Chondrocyte (in vitro differentiated cells): ENCODE measurements around the gene TPPP3. TPM values are rescaled to one million over a fixed set of nuclear protein-coding genes. Genes with fewer than 3 reads are reported as not detected.
"Not testable (repeated sequence)": the region's sequence is repeated elsewhere in the genome, so short reads cannot be mapped to it uniquely, and the experiment has no call there.

Source experiments
- DNase-seq: peaks from one replicate; pipeline ENCODE4 v3.0.0; 2021; ENCODE audit warnings: mixed read lengths, low spot score
- H3K27ac Mint-ChIP-seq: one replicate; pipeline ENCODE4 v1.8.0; 2021; ENCODE audit warnings: mild to moderate bottlenecking, moderate library complexity, mixed read lengths; ENCODE audit not compliant: unreplicated experiment
- H3K27me3 Mint-ChIP-seq: 2 replicates; pipeline ENCODE4 v1.8.0; 2021; ENCODE audit warnings: low read depth, mixed read lengths
- H3K36me3 Mint-ChIP-seq: 2 replicates; pipeline ENCODE4 v1.8.0; 2021; ENCODE audit warnings: low read depth, mixed read lengths
- H3K4me1 Mint-ChIP-seq: 2 replicates; pipeline ENCODE4 v1.8.0; 2021; ENCODE audit warnings: low read depth, mild to moderate bottlenecking, mixed read lengths
- H3K4me3 Mint-ChIP-seq: one replicate; pipeline ENCODE4 v1.8.0; 2021; ENCODE audit warnings: mild to moderate bottlenecking, moderate library complexity, mixed read lengths; ENCODE audit not compliant: unreplicated experiment
- H3K9me3 Mint-ChIP-seq: 2 replicates; pipeline ENCODE4 v1.8.0; 2021; ENCODE audit warnings: low read depth, mixed read lengths
- CTCF ChIP-seq: fragments of 200-600 bp; sonication (generic); IDR thresholded peaks from 2 replicates; pipeline ENCODE4 v1.5.0; 2021; ENCODE audit warnings: antibody characterized with exemption, mild to moderate bottlenecking, moderate library complexity
- total RNA-seq: library from RNA; stranded (reverse); gene quantifications from 3 replicates; pipeline ENCODE4 v1.2.1, GENCODE V29; 2021

TPPP3 gene
- total RNA-seq, 1 donor from 2014 or later, result 2.7 TPM

GRCh38 chr16:67370661-67371060, 22.6 kb downstream of the TPPP3 start:
- Mint-ChIP-seq H3K4me1 (no peaks in the 10 kb centered on the region), H3K4me3 (no peak overlapping the region), H3K36me3 (no peaks in the 10 kb centered on the region), H3K27me3 (peaks cover 8% of the 10 kb centered on the region), H3K9me3 (no peaks in the 10 kb centered on the region), H3K27ac (no peak overlapping the region)
- no peak for TF ChIP-seq CTCF
- no peak for DNase-seq

- peaks cover 26% of the 10 kb centered on the region for H3K27me3 Mint-ChIP-seq
- H3K9me3 Mint-ChIP-seq, result no peaks in the 10 kb centered on the region
- no peak for DNase-seq
- H3K4me3 Mint-ChIP-seq, result no peak overlapping the region
- H3K36me3 Mint-ChIP-seq, result no peaks in the 10 kb centered on the region
- H3K4me1 Mint-ChIP-seq, result no peaks in the 10 kb centered on the region
- H3K27ac Mint-ChIP-seq, result no peak overlapping the region
- no peak for TF ChIP-seq CTCF
These were observed 28.6 kb downstream of the TPPP3 start for GRCh38 chr16:67364600-67365235.

GRCh38 chr16:67361038-67361437, 32.3 kb downstream of the TPPP3 start:
- Mint-ChIP-seq H3K27me3 (peaks cover 38% of the 10 kb centered on the region), H3K4me1 (no peaks in the 10 kb centered on the region), H3K9me3 (no peaks in the 10 kb centered on the region), H3K36me3 (no peaks in the 10 kb centered on the region), H3K27ac (no peak overlapping the region), H3K4me3 (no peak overlapping the region)
- DNase-seq, result no peak
- TF ChIP-seq CTCF, result no peak

GRCh38 chr16:67359540-67360269, 33.6 kb downstream of the TPPP3 start:
- not testable (repeated sequence) for H3K27ac Mint-ChIP-seq, H3K4me1 Mint-ChIP-seq, H3K36me3 Mint-ChIP-seq, H3K4me3 Mint-ChIP-seq, H3K9me3 Mint-ChIP-seq, DNase-seq
- H3K27me3 Mint-ChIP-seq, result peaks cover 39% of the 10 kb centered on the region

- Mint-ChIP-seq H3K27ac (no peak overlapping the region), H3K4me1 (no peaks in the 10 kb centered on the region), H3K27me3 (peaks cover 34% of the 10 kb centered on the region), H3K4me3 (no peak overlapping the region), H3K36me3 (peaks cover 3% of the 10 kb centered on the region), H3K9me3 (peaks cover 5% of the 10 kb centered on the region)
- no peak for DNase-seq
- no peak for TF ChIP-seq CTCF
These were observed 35.7 kb downstream of the TPPP3 start for GRCh38 chr16:67357561-67357960.

- H3K4me3 Mint-ChIP-seq, result no peak overlapping the region
- H3K36me3 Mint-ChIP-seq, result peaks cover 3% of the 10 kb centered on the region
- no peaks in the 10 kb centered on the region for H3K4me1 Mint-ChIP-seq
- peaks cover 34% of the 10 kb centered on the region for H3K27me3 Mint-ChIP-seq
- no peak for TF ChIP-seq CTCF
- no peak for DNase-seq
- H3K9me3 Mint-ChIP-seq, result peaks cover 5% of the 10 kb centered on the region
- H3K27ac Mint-ChIP-seq, result no peak overlapping the region
These were observed 36.9 kb downstream of the TPPP3 start for GRCh38 chr16:67356396-67356795.

- H3K36me3 Mint-ChIP-seq, H3K4me1 Mint-ChIP-seq, H3K27ac Mint-ChIP-seq, H3K9me3 Mint-ChIP-seq, DNase-seq, H3K4me3 Mint-ChIP-seq: not testable (repeated sequence)
- peaks cover 35% of the 10 kb centered on the region for H3K27me3 Mint-ChIP-seq
These were observed 40.8 kb downstream of the TPPP3 start for GRCh38 chr16:67352463-67352862.
